NCI-H1930 (cell line): ENCODE data around the gene F13A1.
"Not testable (repeated sequence)": the region's sequence is repeated elsewhere in the genome, so short reads cannot be mapped to it uniquely, and the experiment has no call there.

Source experiments
- DNase-seq, 2 experiments: peaks; one replicate each; lab custom pipeline; 2025; lab: John Stamatoyannopoulos, UW

Gene F13A1

DNA sequence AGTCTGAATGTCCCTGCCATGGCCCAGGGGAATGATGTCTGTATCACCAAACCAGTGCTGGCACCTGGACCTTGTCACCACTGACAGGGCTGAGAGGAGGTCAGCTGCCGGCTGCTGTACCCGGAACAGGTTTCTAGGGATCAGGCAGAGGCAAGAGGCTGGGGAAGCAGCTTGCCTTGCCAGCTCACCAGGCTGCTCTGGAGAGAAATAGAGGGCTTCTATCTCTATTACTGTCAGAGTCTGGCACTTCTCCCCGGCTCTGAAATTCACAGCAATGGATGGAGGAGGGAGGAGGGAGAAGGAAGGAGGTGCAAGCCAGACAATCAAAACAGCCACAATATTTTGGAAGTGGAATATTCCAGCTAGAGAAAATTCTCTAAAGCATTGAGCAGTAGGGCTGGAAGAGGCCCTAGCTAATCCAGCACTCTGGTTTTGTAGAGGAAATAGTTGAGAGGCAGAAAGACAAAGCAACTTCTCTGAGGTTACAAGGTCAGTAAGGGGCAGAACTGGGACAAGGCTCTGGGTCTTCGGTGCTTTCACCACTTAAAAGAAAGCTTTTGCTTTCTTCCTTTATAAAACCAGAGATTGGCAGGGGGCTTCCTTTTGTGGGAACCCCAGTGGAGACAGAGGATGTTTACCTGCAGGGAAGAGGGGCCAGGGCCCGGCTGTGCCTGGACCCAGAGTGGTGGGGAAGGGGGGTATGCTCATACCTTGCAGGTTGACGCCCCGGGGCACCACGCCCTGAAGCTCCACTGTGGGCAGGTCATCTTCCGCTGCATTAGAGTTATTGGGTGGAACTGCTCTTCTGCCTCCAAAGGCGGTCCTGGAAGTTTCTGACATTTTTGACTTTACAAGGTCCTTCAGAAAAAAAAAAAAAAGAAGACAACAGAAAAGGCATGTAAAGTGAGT lies 2.4 kb downstream of the F13A1 start:
- no peak for DNase-seq

DNA sequence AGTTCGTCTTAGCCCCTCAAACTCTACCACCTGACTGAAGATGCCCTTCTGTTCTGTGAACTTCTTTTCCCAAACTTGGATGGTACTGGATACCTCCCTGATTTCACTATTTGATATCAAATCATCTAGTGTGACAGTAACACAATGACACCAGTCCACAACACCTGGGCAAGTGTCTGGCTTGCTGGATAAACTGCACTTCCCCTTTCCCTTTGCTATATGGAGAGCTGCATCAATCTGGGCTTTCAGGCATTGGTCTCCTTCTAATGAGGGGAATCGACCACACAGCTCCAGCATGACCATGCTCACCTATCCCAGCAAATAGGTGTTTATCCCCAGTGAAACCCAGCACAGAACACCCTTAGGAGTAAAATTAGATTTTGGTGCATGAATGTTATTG lies 3.1 kb downstream of the F13A1 start:
- DNase-seq = no peak

GRCh38 chr6:6315660-6316059 lies 4.8 kb downstream of the F13A1 start:
- peak in 1 of 2 experiments; percentile 16 for DNase-seq

DNA sequence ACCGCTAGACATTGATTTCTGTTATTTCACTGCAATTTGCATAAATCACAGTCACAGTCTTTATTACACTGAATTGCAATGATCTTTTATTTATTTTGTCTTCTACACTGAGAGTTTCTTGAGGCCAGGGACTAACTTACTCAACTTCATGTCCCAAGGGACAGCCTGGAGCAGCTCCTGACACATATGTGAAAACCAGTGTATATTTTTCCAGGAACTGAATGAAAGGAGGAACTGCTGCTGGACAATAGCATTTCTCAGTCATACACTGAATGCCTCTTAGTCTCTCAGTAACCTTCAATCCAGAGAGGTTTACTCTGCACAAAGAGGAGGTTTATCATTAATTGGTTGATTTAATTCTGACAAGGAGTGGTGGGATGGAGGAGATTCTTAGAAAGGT lies 5.9 kb downstream of the F13A1 start:
- no peak for DNase-seq

DNA sequence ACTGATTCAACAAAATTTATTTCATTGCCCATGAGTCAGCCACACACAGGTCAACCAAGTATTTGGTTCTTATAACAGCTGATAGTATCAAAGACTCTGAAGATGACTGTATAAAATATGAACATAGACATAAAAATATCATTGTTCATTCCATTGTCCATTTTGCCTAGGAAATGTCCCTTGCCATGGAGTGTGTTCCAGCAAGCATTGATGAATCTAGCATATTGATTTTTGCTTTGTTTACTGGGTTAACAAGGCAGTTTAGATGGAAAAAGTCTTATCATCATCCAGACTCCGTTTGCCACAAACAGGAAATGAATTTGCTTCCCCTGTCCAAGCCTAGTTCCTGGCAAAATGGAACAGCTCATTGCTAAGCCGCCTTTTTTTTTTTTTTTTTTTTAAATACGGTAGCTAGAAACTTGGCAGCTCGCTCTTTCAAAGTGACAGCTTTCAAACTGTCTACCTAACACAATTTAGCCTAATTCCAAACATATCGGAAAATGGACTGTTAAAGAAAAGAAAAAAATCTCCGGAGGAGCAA lies 7.5 kb downstream of the F13A1 start:
- no peak for DNase-seq

GRCh38 chr6:6305575-6305974 lies 14.9 kb downstream of the F13A1 start:
- DNase-seq = no peak

DNA sequence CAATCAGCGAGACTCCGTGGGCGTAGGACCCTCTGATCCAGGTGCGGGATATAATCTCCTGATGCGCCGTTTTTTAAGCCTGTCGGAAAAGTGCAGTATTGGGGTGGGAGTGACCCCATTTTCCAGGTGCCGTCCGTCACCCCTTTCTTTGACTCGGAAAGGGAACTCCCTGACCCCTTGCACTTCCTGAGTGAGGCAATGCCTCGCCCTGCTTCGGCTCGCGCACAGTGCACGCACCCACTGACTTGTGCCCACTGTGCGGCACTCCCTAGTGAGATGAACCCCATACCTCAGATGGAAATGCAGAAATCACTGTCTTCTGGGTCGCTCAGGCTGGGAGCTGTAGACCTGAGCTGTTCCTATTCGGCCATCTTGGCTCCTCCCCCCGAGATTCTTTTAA lies 20.1 kb downstream of the F13A1 start:
- DNase-seq = not testable (repeated sequence)

DNA sequence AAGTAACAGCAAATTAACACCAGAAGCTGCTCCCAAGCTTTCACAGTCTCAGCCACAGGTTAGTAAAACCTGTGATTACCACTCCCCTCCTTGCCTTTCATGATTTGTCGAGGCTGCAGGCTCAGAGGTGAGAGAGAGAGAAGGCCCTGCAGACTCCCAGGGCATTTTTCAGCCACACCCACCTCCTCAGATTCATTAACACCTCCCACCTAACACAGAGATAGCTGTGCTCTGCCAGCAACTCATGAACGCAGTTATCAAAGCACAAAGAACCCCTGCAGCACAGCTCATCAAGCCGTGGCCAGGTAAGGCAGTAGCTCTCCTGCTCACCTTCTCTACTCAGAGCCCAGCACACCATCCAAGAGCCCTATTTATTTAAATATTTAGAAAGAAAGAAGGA lies 27.1 kb downstream of the F13A1 start:
- no peak for DNase-seq

DNA sequence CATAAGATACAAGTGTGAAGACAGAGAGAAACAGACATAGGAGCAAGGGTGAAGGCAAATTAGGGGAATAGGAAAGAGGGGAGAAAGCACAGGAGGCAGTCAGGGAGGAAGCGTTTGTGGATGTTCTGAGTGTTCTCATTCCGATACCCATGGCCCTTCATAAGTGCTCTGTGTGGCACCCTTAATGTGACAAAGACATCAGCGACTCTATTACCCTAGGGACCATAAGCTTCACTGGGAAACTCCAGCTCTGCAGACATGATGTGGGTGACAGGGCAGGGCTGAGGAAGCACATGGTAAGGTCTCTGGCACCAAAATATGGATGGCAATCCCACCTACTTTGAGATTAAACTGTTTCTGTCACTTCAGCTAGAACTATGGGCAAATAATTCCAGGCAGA lies 33.0 kb downstream of the F13A1 start:
- no peak for DNase-seq

DNA sequence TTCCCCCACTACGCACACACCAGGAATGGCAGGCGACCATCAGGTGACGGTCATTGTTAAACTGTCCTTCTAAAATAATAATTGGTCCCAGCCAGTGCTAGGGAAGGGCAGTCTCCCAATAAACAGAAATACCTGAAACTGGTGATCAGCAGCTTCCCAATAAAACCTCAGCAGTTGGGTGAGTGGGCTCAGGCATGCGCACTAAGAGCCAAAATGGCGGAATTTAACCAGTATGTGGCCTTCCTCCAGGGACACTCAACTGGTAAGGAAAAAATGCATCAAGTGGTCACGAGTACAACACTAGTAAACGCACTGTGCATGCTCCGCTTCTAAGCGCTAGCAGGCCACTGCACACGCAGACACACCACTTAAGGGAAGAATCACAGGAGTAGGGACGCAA lies 34.8 kb downstream of the F13A1 start:
- DNase-seq = no peak

GRCh38 chr6:6284221-6284966 lies 36.1 kb downstream of the F13A1 start:
- no peak for DNase-seq

- no peak for DNase-seq
Observed at GRCh38 chr6:6283746-6284145, 36.7 kb downstream of the F13A1 start.

- no peak for DNase-seq
Observed at GRCh38 chr6:6282716-6283115, 37.7 kb downstream of the F13A1 start.

- no peak for DNase-seq
Observed at GRCh38 chr6:6277413-6277812, 43.0 kb downstream of the F13A1 start.

- DNase-seq = no peak
Observed at GRCh38 chr6:6270948-6271535, 49.4 kb downstream of the F13A1 start.

- no peak for DNase-seq
Observed at GRCh38 chr6:6260196-6260722, 60.2 kb downstream of the F13A1 start.

GRCh38 chr6:6256886-6257285 lies 63.6 kb downstream of the F13A1 start:
- no peak for DNase-seq

- DNase-seq = no peak
Observed at GRCh38 chr6:6256259-6256658, 64.2 kb downstream of the F13A1 start.

GRCh38 chr6:6251555-6252280 lies 68.7 kb downstream of the F13A1 start:
- no peak for DNase-seq

GRCh38 chr6:6248651-6249050 lies 71.8 kb downstream of the F13A1 start:
- DNase-seq = no peak

DNA sequence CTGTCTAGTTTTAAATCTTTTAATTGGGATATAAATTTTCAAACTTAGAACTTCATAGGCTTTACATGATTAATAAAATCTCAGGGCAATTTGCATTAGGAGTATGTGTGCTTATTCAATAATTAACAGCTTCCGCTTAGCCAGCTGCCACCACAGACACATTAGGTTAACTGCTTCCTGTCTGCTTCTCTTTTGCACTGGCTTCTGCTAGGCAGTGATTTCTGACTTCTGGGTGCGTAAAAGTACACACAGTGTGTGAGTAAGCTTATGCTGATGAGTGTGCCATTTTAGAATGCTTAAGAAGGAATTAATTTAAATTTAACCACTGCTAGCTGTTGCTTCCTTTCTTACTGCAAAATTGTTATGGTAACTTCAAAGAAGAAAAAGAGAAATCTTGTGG lies 73.9 kb downstream of the F13A1 start:
- no peak for DNase-seq

DNA sequence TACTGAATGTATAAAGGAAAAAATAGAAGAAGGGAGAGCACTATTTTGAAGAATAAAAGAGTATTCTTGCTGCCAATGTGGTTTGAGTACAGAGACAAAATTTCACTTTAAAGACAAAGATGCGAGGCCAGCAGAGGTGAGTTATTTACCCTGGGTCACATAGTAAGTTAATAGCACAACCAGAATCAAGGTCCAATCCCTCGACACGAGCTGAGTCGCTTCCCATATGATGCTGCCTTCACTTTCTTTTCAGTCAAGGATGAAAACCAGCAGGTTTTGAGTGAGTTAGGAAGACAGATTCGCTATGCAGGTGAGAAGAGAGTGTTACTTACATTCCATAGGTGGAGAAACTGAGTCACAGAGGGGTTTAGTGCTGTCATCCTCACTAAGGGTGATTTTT lies 75.8 kb downstream of the F13A1 start:
- DNase-seq = no peak
